HG02981 (cell line): ENCODE measurements around the gene SSMEM1.
"Not testable (repeated sequence)": the region's sequence is repeated elsewhere in the genome, so short reads cannot be mapped to it uniquely, and the experiment has no call there.

Experiments used
- ATAC-seq: cut with Tn5 transposase; IDR thresholded peaks from one replicate; pipeline ENCODE4 v1.9.1; 2021; ENCODE audit warnings: mild to moderate bottlenecking, moderate library complexity; ENCODE audit not compliant: unreplicated experiment

The SSMEM1 gene, protein sequence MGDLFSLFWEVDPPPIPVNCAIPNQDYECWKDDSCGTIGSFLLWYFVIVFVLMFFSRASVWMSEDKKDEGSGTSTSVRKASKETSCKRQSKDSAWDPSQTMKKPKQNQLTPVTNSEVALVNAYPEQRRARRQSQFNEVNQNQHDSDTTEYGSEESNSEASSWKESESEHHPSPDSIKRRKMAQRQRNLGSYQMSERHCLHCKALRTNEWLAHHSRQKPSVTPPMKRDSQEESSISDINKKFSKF

DNA sequence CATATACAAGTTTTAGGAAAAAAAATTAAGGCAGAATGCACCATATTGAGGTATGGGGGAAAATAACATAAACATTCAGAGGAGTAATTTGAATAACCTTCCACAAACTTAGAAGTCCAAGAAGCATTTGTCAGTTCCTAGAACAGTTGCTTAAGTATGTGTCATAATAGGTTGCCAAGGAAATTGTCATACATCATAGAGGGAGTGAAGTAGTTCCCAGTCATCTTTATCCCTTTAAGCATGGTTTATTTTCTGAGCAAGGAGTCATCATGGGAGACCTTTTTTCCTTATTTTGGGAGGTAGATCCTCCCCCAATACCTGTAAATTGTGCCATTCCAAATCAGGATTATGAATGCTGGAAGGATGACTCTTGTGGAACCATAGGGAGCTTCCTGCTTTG lies at the start of gene SSMEM1:
Gene SSMEM1, plus strand, starts transcription at position 219 of the 400 bp plus-strand sequence. Its CDS starts 51 bp downstream, at position 270.
- ATAC-seq: no peak

DNA sequence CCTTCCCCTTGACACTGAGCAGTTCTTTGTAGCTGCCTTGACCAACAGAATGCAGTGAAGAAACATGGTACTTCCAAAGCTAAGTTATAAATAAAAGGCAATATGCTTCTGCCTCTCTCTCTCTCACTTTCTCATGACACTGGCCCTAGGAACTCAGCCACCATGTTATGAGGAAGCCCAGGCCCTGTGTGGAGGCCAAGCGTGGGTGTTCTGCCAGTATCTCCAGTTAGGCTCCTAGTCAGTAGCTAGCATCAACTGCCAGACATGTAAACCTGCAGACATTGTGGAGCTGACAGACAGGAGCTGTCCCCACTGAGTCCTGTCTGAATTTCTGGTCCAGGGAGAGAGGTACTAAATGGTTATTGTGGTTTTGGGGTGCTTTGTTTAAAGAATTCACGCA lies 47.6 kb upstream of the SSMEM1 start:
- no peak for ATAC-seq

GRCh38 chr7:130160455-130160854 lies 47.2 kb upstream of the SSMEM1 start:
- ATAC-seq: no peak

DNA sequence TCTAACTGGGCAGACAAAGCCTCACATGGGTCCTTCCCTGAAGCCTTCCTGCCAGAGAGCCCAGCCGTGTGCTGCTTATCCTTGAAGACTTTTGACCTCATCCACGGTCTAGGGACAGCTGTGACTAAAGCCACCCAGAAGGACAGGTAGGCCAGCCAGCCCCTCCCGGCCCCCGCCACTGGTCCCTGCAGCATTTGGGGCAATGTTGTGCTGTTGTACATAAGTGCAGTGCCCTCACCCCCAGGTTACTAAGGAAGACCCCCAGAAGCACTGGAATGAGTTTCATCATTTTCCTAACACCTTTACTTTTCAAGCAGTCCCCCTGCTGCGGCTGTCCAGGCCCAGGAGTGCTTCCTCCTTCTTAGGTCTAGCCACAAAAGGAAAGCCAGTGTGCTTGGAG lies 45.5 kb upstream of the SSMEM1 start:
- ATAC-seq: no peak

GRCh38 chr7:130174237-130174959 lies 33.3 kb upstream of the SSMEM1 start:
- ATAC-seq: no peak

DNA sequence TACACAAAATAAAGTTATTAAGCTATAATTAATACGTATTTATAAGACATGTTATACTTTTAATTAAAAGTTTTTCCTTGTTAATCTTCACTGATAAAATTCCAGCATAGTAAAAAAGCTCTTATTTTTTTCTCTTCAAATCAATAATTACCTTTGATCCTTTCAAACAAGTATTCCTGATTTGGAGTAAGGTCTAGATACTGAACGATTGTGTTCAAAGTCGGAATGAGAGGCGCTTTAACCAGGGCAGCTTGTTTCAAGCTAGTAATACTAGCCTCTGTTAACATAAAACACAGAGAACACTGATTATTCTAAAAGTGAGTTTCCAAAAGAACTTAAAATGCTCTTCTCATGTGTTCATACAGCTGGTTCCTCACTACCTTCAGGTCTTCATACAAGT lies 29.4 kb upstream of the SSMEM1 start:
- no peak for ATAC-seq

GRCh38 chr7:130179631-130180030 lies 28.0 kb upstream of the SSMEM1 start:
- ATAC-seq: no peak

DNA sequence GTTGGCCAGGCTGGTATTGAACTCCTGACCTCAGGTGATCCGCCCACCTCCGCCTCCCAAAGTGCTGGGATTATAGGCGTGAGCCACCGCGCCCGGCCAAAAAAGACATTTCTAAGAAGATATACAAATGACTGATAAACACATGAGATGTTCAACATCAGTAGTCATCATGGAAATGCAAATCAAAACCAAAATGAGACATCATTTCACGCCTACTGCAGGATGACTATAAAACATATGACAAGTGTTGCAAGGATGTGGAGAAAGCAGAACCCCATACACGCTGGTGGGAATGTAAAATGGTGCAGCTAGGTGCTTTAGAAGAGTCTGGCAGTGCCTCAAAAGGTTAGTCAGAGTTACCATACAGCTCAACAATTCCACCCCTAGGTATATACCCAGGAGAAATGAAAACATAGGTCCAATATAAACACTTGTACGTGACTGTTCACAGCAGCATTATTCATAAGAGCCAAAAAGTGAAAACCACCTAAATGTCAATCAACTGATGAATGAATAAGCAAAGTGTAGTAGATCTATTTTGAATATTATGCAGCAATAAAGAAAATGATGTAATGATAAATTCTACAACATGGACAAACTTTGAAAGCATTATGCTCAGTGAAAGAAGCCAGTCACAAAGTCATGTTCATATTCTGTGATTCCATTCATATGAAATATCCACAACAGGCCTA lies 26.9 kb upstream of the SSMEM1 start:
- ATAC-seq: no peak

GRCh38 chr7:130181263-130181605 lies 26.4 kb upstream of the SSMEM1 start:
- ATAC-seq: no peak

DNA sequence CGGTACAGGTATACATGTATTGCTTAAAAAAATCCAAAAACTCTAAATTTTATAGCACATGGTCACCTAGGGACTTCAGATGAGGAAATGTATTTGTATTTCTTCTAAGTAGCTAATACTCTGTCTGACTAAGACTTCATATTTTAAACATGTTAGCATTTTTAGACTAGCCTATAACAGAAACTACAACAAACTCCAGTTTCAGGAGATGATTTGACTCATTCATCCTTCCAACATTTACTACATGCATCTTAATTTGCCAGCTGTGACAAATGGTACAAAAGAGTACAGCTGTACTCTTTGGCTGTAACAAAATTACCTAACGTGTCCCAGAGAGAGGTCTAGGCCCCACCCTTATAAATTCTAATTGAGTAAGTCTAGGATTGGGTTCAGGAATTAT lies 24.7 kb upstream of the SSMEM1 start:
- peak; percentile 80 for ATAC-seq

DNA sequence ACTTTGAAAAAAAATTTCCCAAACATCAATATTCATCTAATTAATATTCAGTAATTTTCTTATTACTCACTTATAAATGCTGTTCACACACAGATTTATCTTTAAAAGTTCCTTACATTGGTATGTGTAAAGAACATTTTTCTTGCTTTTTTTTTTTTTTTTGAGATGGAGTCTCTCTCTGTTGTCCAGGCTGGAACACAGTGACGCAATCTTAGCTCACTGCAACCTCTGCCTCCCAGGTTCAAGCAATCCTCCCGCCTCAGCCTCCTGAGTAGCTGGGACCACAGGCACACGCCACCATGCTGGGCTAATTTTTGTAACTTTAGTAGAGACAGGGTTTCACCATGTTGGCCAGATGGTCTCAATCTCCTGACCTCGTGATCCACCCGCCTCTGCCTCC lies 23.3 kb upstream of the SSMEM1 start:
- ATAC-seq: not testable (repeated sequence)

DNA sequence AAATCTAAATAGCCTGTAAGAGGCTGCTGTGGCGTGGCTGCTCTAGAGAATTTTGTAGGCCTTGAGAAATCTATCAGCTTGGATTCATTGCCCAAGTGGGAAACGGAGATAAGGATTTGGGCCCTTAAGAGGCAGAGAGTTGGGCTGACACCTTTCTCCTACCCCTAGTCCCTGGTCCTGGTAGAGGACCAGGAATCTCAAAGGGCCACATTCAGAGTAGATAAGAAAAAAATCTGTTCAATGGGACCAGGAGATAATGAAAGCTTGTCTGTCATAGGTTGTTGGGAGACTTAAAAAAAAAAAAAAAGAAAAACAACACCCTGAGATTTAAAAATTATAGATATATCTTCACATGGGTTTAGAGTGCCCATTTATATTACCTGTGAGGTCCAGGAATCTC lies 20.3 kb upstream of the SSMEM1 start:
- no peak for ATAC-seq

GRCh38 chr7:130189343-130189742 lies 18.3 kb upstream of the SSMEM1 start:
- ATAC-seq: no peak

GRCh38 chr7:130191791-130192190 lies 15.9 kb upstream of the SSMEM1 start:
- no peak for ATAC-seq

- no peak for ATAC-seq
Measured at GRCh38 chr7:130195396-130195795, 12.3 kb upstream of the SSMEM1 start.

- ATAC-seq: no peak
Measured at GRCh38 chr7:130196476-130196875, 11.2 kb upstream of the SSMEM1 start.

DNA sequence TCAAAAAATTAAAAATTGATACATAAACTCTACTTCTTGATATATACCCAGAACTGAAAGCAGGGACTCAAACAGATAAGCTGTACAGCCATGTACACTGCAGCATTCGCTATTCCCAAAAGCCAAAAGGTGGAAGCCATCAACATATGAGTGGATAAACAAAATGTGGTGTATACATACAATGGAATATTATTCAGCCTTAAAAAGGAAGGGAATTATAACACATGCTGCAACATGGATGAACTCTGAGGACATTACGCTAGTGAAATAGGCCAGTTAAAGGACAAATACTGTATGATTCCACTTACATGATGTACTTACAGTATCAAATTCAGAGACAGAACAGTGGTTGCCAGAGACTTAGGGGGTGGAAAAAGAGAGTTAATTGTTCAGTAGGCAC lies 10.6 kb upstream of the SSMEM1 start:
- no peak for ATAC-seq

DNA sequence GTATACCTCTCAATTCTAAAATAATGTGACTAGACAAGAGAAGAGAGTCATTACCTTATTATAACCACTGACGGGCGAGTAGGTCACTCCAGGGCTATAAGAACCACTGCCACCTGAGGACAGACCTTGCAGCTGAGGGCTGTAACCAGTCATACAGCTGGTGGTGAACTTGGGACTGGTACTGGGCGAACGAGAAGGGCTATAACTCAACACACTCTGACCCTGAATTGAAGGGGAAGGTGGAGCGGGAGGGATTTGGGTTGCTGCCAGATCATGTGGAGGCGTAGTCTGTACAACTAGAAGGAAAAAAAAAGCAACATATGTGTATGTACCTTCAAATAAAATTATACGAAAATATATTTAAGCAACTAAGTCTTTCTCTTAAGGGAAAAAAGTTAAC lies 5.9 kb upstream of the SSMEM1 start:
- ATAC-seq: no peak

DNA sequence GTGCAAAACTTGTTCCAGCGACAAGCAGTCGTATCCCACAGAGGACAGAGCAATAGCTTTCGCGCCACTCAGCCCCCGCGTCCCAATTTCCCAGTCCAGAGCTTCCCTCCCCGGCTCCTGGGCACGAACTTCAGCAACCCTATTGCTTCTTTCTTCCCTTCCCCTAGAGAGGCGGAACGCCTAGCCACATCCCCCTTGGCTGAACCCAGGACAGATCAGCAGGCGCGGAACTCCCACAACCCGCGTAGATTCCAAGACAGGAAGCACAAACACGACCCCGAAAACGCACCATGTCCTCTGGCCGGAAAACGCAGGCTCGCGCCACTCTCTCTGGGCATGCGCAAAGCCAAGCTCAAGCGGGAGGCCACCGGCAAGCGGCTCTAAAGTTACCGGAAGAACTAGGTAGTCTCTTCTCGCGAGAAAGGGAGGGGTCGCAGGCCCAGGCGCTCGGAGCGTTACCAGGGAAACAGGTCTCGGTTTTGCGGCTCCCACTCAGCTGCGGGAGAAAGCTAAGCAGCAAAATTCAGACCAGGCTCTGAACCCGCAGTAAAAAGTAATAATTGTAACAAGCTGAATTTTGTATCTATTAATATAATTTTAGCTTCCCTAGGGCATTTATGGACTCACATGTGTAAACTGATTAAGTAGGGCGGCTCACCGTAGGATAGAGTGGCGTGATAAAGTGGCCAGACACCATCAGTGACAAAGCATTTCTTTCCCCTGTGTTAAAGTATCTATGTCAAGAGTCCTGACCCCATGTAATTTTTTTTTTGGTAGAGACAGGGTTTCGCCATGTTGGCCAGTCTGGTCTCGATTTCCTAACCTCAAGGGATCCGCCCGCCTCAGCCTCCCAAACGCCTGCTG lies 2.3 kb upstream of the SSMEM1 start, which contains the start of gene TMEM209:
Gene TMEM209, minus strand, starts transcription at position 323 of the 864 bp plus-strand sequence. Its CDS starts 31 bp downstream, at position 292.
- ATAC-seq: peak; percentile 98

GRCh38 chr7:130207033-130207432 lies 627 bp upstream of the SSMEM1 start:
- ATAC-seq: no peak

DNA sequence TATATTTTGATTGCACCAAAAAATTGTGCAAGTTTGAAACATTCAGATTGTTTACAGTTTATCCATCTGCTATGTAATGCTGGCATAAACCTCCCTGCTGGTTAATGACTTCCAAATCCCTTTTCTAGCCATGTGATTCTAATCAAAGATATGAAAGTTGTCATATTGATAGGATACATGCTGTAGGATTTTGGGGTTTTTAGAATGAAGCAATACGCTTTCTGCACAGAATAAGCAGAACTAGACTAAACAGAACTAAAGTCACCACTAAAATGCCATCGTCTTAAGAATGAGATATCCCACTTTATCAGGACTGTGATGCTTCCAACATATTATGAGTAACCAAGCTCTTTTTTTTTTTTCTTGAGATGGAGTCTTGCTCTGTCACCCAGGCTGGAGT lies 856 bp downstream of the SSMEM1 start:
- no peak for ATAC-seq
